Cardiac muscle cell (in vitro differentiated cells and primary cell): ENCODE measurements around the gene KCNIP4. TPM values are rescaled to one million over a fixed set of nuclear protein-coding genes. Genes with fewer than 3 reads are reported as not detected.
A peak's percentile ranks its signal among the peaks of the same experiment; 100 is the strongest.

Experiments
- DNase-seq, 2 donors: peaks; one replicate each; pipeline versions ENCODE4 v3.0.0 to v3.0.0-alpha.2; 2010 to 2017; ENCODE audit warnings: low read depth in 1 of 2, low spot score in 1 of 2
- H3K27ac ChIP-seq: fragments of 200-600 bp; sonication (generic); 2 replicates; pipeline ENCODE4 v1.5.1; 2016
- H3K27me3 ChIP-seq: fragments of 200-600 bp; sonication (generic); 2 replicates; pipeline ENCODE4 v1.6.0; 2016; ENCODE audit warnings: control low read depth
- H3K36me3 ChIP-seq: fragments of 200-600 bp; sonication (generic); 2 replicates; pipeline ENCODE4 v1.5.1; 2016; ENCODE audit warnings: control low read depth
- H3K4me1 ChIP-seq: fragments of 200-600 bp; sonication (generic); 2 replicates; pipeline ENCODE4 v1.8.1; 2017; ENCODE audit warnings: low read depth, mild to moderate bottlenecking, mixed run types
- H3K4me3 ChIP-seq: fragments of 200-600 bp; sonication (generic); 2 replicates; pipeline ENCODE4 v1.5.1; 2016; ENCODE audit warnings: mild to moderate bottlenecking
- H3K9me3 ChIP-seq: fragments of 200-600 bp; sonication (generic); 2 replicates; pipeline ENCODE4 v1.5.1; 2017; ENCODE audit warnings: low read depth, mild to moderate bottlenecking, control low read depth
- CTCF ChIP-seq: IDR thresholded peaks from 2 replicates; pipeline ENCODE4 v1.5.1; 2012; ENCODE audit warnings: low read depth, mild to moderate bottlenecking, low read length
- polyA plus RNA-seq: library from polyadenylated mRNA; unstranded; fragments of >200 nt; fragmentation: Nextera tagmentation; extraction: Ambion mirVana; gene quantifications from 2 replicates; pipeline ENCODE4 v1.2.1, GENCODE V29; 2016
- total RNA-seq: library from RNA; depleted of rRNA; stranded (reverse); fragments of >200 nt; gene quantifications from 2 replicates; pipeline ENCODE4 v1.2.3, GENCODE V29; 2016

Gene KCNIP4
- total and polyA plus RNA-seq, 2 experiments from 2014 or later, result 14.5 to 15.9 TPM

GRCh38 chr4:20840648-20841190 lies 1107.9 kb downstream of the KCNIP4 start:
- no peak for TF ChIP-seq CTCF
- peak in 1 of 2 donors; percentile 21 for DNase-seq
- H3K9me3 ChIP-seq, result no peaks in the 10 kb centered on the region
- no peaks in the 10 kb centered on the region for H3K36me3 ChIP-seq
- H3K27ac ChIP-seq, result no peak overlapping the region
- no peaks in the 10 kb centered on the region for H3K27me3 ChIP-seq
- no peaks in the 10 kb centered on the region for H3K4me1 ChIP-seq
- no peak overlapping the region for H3K4me3 ChIP-seq

- Histone ChIP-seq H3K27me3 (no peaks in the 10 kb centered on the region), H3K27ac (no peak overlapping the region), H3K36me3 (no peaks in the 10 kb centered on the region), H3K9me3 (no peaks in the 10 kb centered on the region), H3K4me3 (no peak overlapping the region), H3K4me1 (no peaks in the 10 kb centered on the region)
- TF ChIP-seq CTCF, result no peak
- peak in 1 of 2 donors; percentile 89 for DNase-seq
Measured at GRCh38 chr4:20839957-20840356, 1108.6 kb downstream of the KCNIP4 start.

- H3K4me1 ChIP-seq, result no peaks in the 10 kb centered on the region
- H3K4me3 ChIP-seq, result no peak overlapping the region
- no peaks in the 10 kb centered on the region for H3K27me3 ChIP-seq
- no peak for TF ChIP-seq CTCF
- DNase-seq, result no peak
- H3K27ac ChIP-seq, result no peak overlapping the region
- no peaks in the 10 kb centered on the region for H3K9me3 ChIP-seq
- H3K36me3 ChIP-seq, result no peaks in the 10 kb centered on the region
Measured at GRCh38 chr4:20838476-20838875, 1110.1 kb downstream of the KCNIP4 start.

- H3K36me3 ChIP-seq, result no peaks in the 10 kb centered on the region
- no peak overlapping the region for H3K4me3 ChIP-seq
- no peaks in the 10 kb centered on the region for H3K4me1 ChIP-seq
- peak in 1 of 2 donors; percentile 32 for DNase-seq
- TF ChIP-seq CTCF, result no peak
- H3K27ac ChIP-seq, result no peak overlapping the region
- no peaks in the 10 kb centered on the region for H3K9me3 ChIP-seq
- no peaks in the 10 kb centered on the region for H3K27me3 ChIP-seq
Measured at GRCh38 chr4:20832826-20833225, 1115.7 kb downstream of the KCNIP4 start.

- Histone ChIP-seq H3K36me3 (no peaks in the 10 kb centered on the region), H3K9me3 (no peaks in the 10 kb centered on the region), H3K27me3 (no peaks in the 10 kb centered on the region), H3K4me1 (no peaks in the 10 kb centered on the region), H3K27ac (no peak overlapping the region), H3K4me3 (no peak overlapping the region)
- no peak for TF ChIP-seq CTCF
- DNase-seq, result peak in 1 of 2 donors; percentile 2
Measured at GRCh38 chr4:20831746-20832145, 1116.8 kb downstream of the KCNIP4 start.
